ENCODE measurements around the gene PHF21A. TPM values are rescaled to one million over a fixed set of nuclear protein-coding genes. Genes with fewer than 3 reads are reported as not detected.

The PHF21A gene
- total RNA-seq, 2 donors from 2014 or later = 24.7 to 48.0 TPM

- TF ChIP-seq CTCF (IDR thresholded peaks at IDR 0.05) (no peak), POLR2A (IDR thresholded peaks at IDR 0.05) (no peak), POLR2AphosphoS5 (IDR thresholded peaks at IDR 0.05) (no peak)
- WGBS = 66% methylated on average over 3 of the region's 3 CpGs
- H3K36me3 ChIP-seq = no peaks in the 10 kb centered on the region
- H3K4me3 ChIP-seq = no peak overlapping the region
- H3K27ac ChIP-seq = no peak overlapping the region
- intact Hi-C loops (cut with DNase I) = no loop called here
- no peak for DNase-seq (ENCODE audit: low spot score)
- H3K4me1 ChIP-seq (replicated peaks) = peaks cover 12% of the 10 kb centered on the region
- no peaks in the 10 kb centered on the region for H3K9me3 ChIP-seq
- no peaks in the 10 kb centered on the region for H3K27me3 ChIP-seq (replicated peaks; ENCODE audit: insufficient read depth)
Observed at GRCh38 chr11:45925550-45925949, 195.7 kb downstream of the PHF21A start.

GRCh38 chr11:45924927-45925326 is 196.3 kb downstream of the PHF21A start:
- Histone ChIP-seq H3K4me3 (no peak overlapping the region), H3K9me3 (no peaks in the 10 kb centered on the region), H3K36me3 (no peaks in the 10 kb centered on the region), H3K27me3 (replicated peaks; ENCODE audit: insufficient read depth) (no peaks in the 10 kb centered on the region), H3K27ac (no peak overlapping the region), H3K4me1 (replicated peaks) (peaks cover 12% of the 10 kb centered on the region)
- no peak for DNase-seq (ENCODE audit: low spot score)
- WGBS = 85% methylated on average over 6 of the region's 6 CpGs
- no peak for TF ChIP-seq POLR2AphosphoS5 (IDR thresholded peaks at IDR 0.05)
- no peak for TF ChIP-seq POLR2A (IDR thresholded peaks at IDR 0.05)
- intact Hi-C loops (cut with DNase I) = no loop called here

- no peak overlapping the region for H3K27ac ChIP-seq
- no peak for TF ChIP-seq CTCF (IDR thresholded peaks at IDR 0.05)
- no peak for TF ChIP-seq POLR2AphosphoS5 (IDR thresholded peaks at IDR 0.05)
- TF ChIP-seq POLR2A (IDR thresholded peaks at IDR 0.05) = no peak
- H3K27me3 ChIP-seq (replicated peaks; ENCODE audit: insufficient read depth) = no peaks in the 10 kb centered on the region
- intact Hi-C loops (cut with DNase I) = no loop called here
- 62% methylated on average over 22 of the region's 22 CpGs for WGBS
- DNase-seq (ENCODE audit: low spot score) = no peak
- no peak overlapping the region for H3K4me3 ChIP-seq
- H3K9me3 ChIP-seq = no peaks in the 10 kb centered on the region
- H3K4me1 ChIP-seq (replicated peaks) = peaks cover 12% of the 10 kb centered on the region
- H3K36me3 ChIP-seq = no peaks in the 10 kb centered on the region
Observed at GRCh38 chr11:45924036-45924915, 197.0 kb downstream of the PHF21A start.

GRCh38 chr11:45922425-45923082 is 198.7 kb downstream of the PHF21A start, which contains the start of gene LARGE2:
LARGE2 (plus strand) TSS chr11:45922656; CDS start chr11:45922883, 227 bp downstream.
- TF ChIP-seq POLR2AphosphoS5 (IDR thresholded peaks at IDR 0.05) = no peak
- TF ChIP-seq POLR2A (IDR thresholded peaks at IDR 0.05) = peak; percentile 44
- DNase-seq (ENCODE audit: low spot score) = peak; percentile 56
- H3K4me3 ChIP-seq = peak within 1 kb of the TSS; percentile 31 to 45
- intact Hi-C loops (cut with DNase I) = no loop called here
- peak within 1 kb of the TSS; percentile 89 to 90 for H3K27ac ChIP-seq
- peaks cover 12% of the 10 kb centered on the region for H3K4me1 ChIP-seq (replicated peaks)
- no peaks in the 10 kb centered on the region for H3K27me3 ChIP-seq (replicated peaks; ENCODE audit: insufficient read depth)
- H3K9me3 ChIP-seq = no peaks in the 10 kb centered on the region
- under 1% methylated on average over 68 of the region's 73 CpGs for WGBS
- no peaks in the 10 kb centered on the region for H3K36me3 ChIP-seq

- intact Hi-C loops (cut with DNase I) = no loop called here
- peaks cover 15% of the 10 kb centered on the region for H3K4me1 ChIP-seq (replicated peaks)
- no peaks in the 10 kb centered on the region for H3K9me3 ChIP-seq
- WGBS = 16% methylated on average over 44 of the region's 54 CpGs
- H3K36me3 ChIP-seq = no peaks in the 10 kb centered on the region
- peak overlapping the region; percentile 31 to 45 for H3K4me3 ChIP-seq
- H3K27ac ChIP-seq = peak overlapping the region; percentile 89 to 90
- TF ChIP-seq CTCF (IDR thresholded peaks at IDR 0.05) (no peak), POLR2AphosphoS5 (IDR thresholded peaks at IDR 0.05) (peak; percentile 67), POLR2A (IDR thresholded peaks at IDR 0.05) (peak; percentile 48)
- peak; percentile 77 for DNase-seq (ENCODE audit: low spot score)
- no peaks in the 10 kb centered on the region for H3K27me3 ChIP-seq (replicated peaks; ENCODE audit: insufficient read depth)
Observed at GRCh38 chr11:45921561-45922424, 199.5 kb downstream of the PHF21A start.
